C4-2B (cell line): ENCODE measurements around the gene NR6A1.

ENCODE experiments used
- ZFX ChIP-seq: fragments of 450-650 bp; IDR thresholded peaks from 2 replicates; pipeline ENCODE4 v1.6.1; 2017
- TF ChIP-seq, protein P1 (sequence below): fragments of 450-650 bp; conservative IDR thresholded peaks from 2 replicates; pipeline ENCODE4 v1.5.1; 2017; ENCODE audit warnings: mild to moderate bottlenecking

DNA sequence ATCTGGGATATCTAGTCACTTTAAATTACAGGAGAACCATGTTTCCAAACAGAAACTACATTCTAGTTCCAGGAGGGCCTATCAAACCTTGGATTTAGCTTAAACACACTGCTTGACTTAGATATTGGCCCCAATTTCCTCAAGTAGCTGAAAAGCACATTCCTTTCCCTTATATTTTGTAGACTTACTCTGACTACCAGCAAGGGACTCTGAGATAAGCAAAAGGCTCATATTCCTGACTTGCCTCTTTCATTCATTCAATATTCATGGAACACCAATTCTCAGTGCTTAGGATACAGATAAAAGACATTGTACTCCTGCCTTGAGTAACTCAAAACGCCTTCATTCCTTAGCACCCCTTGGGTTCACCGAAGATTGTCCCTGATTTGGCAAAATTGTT lies 11.8 kb downstream of the NR6A1 start:
- TF ChIP-seq, protein P1, sequence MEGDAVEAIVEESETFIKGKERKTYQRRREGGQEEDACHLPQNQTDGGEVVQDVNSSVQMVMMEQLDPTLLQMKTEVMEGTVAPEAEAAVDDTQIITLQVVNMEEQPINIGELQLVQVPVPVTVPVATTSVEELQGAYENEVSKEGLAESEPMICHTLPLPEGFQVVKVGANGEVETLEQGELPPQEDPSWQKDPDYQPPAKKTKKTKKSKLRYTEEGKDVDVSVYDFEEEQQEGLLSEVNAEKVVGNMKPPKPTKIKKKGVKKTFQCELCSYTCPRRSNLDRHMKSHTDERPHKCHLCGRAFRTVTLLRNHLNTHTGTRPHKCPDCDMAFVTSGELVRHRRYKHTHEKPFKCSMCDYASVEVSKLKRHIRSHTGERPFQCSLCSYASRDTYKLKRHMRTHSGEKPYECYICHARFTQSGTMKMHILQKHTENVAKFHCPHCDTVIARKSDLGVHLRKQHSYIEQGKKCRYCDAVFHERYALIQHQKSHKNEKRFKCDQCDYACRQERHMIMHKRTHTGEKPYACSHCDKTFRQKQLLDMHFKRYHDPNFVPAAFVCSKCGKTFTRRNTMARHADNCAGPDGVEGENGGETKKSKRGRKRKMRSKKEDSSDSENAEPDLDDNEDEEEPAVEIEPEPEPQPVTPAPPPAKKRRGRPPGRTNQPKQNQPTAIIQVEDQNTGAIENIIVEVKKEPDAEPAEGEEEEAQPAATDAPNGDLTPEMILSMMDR = no peak
- no peak for TF ChIP-seq ZFX
